ENCODE data around the gene GPSM1. TPM values are rescaled to one million over a fixed set of nuclear protein-coding genes. Genes with fewer than 3 reads are reported as not detected.

Gene GPSM1
- total and polyA plus RNA-seq, 7 experiments from 2014 or later, result 0.87 to 11.5 (median 8.4) TPM

DNA sequence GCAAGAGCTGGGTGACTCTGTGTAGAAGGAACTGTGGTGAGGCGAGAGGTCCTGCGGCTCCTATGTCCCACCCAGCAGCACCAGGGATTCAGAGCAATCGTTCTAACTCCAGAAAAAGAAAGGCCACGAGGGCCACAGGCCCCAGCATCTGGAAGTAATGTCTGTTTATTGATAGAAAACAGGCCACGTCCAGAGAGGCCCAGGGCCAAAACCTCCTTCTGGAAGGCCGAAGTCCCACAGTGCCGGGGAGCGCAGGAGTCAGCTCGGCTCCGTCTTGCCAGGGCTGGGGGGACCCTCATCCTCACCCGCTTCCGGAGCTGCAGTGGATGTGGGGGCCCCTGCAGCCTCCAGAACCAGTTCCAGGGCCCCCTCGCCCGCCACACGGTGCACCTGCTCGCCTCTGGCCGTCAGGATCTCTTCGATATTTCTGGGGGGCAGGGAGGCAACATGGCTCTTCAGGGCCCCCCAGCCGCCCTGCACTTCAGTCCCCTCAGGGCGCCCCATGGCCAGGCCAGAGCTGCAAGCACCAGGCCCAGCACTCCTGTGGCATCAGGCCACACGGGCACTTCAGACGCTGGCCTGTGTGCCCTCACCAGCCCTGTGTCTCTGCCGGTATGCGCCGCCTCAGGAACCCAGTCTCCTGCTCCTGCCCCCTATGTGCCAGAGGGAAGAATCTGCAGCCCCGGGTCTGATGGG is 34.6 kb downstream of the GPSM1 start:
- Histone ChIP-seq H3K4me3 (ENCODE audit: low read length) (no peak overlapping the region), H3K27ac (ENCODE audit: low read depth, low read length) (peak overlapping the region; percentile 75), H3K4me1 (ENCODE audit: control insufficient read depth in 2 of 2, insufficient read depth in 2 of 2, low read length in 2 of 2) (peaks cover 0 to 5% of the 10 kb centered on the region in 2 donors), H3K36me3 (ENCODE audit: control insufficient read depth in 2 of 3, insufficient read depth in 3 of 3, low read length in 3 of 3) (peaks cover 0 to 29% (median 0%) of the 10 kb centered on the region in 3 experiments), H3K27me3 (ENCODE audit: control insufficient read depth in 2 of 2, insufficient read depth in 2 of 2, low read length in 2 of 2) (no peaks in the 10 kb centered on the region), H3K9me3 (ENCODE audit: control insufficient read depth in 2 of 3, low read length in 3 of 3) (no peaks in the 10 kb centered on the region)
- Mint-ChIP-seq H3K9me3 (no peaks in the 10 kb centered on the region), H3K4me3 (peak overlapping the region in 3 of 10 donors; percentile 19 to 79 (median 63)), H3K4me1 (peaks cover 0 to 6% (median 0%) of the 10 kb centered on the region in 7 donors), H3K36me3 (no peaks in the 10 kb centered on the region), H3K27ac (peak overlapping the region in 1 of 9 donors; percentile 75), H3K27me3 (no peaks in the 10 kb centered on the region)
- intact Hi-C loops (cut with micrococcal nuclease), result loop anchor here (2.0 kb wide), 3 partner anchors 253 to 429 kb away; partner anchors contain the start of gene TMEM141 (in 1 of the 2)
- POLR2A ChIA-PET, result interaction anchor here (0.8 to 2.7 kb wide), 2 partner anchors 34 to 547 kb away, joined by 3 to 7 read pairs; partner anchors contain the start of gene GPSM1
- CTCF ChIA-PET, result no interaction called here
- no peak for ATAC-seq
- DNase-seq, result no peak

DNA sequence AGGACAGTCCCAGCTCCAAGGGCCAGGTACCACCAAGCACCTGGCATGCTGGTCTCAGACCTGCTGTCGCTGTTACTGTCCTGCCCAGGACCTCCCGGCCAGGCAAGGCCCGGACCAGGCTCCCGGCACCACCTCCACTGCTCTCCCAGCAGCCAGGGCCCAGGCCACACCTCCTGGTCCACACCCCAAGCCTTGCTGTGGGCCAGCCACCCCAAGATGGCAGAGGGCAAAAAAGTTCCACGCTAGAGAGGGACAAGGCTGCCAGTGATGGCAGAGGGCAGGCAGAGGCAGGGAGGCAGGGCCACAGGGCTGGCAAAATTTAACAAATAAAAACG is 35.1 kb downstream of the GPSM1 start:
- Mint-ChIP-seq H3K4me3 (peak overlapping the region in 9 of 10 donors; percentile 63 to 87 (median 84)), H3K9me3 (no peaks in the 10 kb centered on the region), H3K36me3 (no peaks in the 10 kb centered on the region), H3K27ac (peak overlapping the region in 6 of 9 donors; percentile 62 to 86 (median 67)), H3K4me1 (peaks cover 0 to 6% (median 0%) of the 10 kb centered on the region in 7 donors), H3K27me3 (no peaks in the 10 kb centered on the region)
- intact Hi-C loops (cut with micrococcal nuclease), result loop anchor here (2.0 kb wide), 3 partner anchors 254 to 428 kb away; partner anchors contain the start of gene TMEM141 (in 1 of the 2)
- DNase-seq, result no peak
- ChIA-PET CTCF (interaction anchor here (1.6 kb wide), 1 partner anchor 49 kb away, joined by 4 read pairs; no protein-coding TSS in a partner anchor), POLR2A (interaction anchor here (0.5 to 2.7 kb wide), 10 partner anchors 12 to 546 kb away, joined by 3 to 8 read pairs (median 4); partner anchors contain the start of genes CAMSAP1 and GPSM1)
- no peak overlapping the region for H3K4me3 ChIP-seq (ENCODE audit: low read length)
- peak overlapping the region; percentile 75 for H3K27ac ChIP-seq (ENCODE audit: low read depth, low read length)
- H3K36me3 ChIP-seq (ENCODE audit: control insufficient read depth in 2 of 3, insufficient read depth in 3 of 3, low read length in 3 of 3), result peaks cover 0 to 29% (median 0%) of the 10 kb centered on the region in 3 experiments
- ATAC-seq, result no peak
- H3K27me3 ChIP-seq (ENCODE audit: control insufficient read depth in 2 of 2, insufficient read depth in 2 of 2, low read length in 2 of 2), result no peaks in the 10 kb centered on the region
- H3K9me3 ChIP-seq (ENCODE audit: control insufficient read depth in 2 of 3, low read length in 3 of 3), result no peaks in the 10 kb centered on the region
- H3K4me1 ChIP-seq (ENCODE audit: control insufficient read depth in 2 of 2, insufficient read depth in 2 of 2, low read length in 2 of 2), result peaks cover 0 to 5% of the 10 kb centered on the region in 2 donors

DNA sequence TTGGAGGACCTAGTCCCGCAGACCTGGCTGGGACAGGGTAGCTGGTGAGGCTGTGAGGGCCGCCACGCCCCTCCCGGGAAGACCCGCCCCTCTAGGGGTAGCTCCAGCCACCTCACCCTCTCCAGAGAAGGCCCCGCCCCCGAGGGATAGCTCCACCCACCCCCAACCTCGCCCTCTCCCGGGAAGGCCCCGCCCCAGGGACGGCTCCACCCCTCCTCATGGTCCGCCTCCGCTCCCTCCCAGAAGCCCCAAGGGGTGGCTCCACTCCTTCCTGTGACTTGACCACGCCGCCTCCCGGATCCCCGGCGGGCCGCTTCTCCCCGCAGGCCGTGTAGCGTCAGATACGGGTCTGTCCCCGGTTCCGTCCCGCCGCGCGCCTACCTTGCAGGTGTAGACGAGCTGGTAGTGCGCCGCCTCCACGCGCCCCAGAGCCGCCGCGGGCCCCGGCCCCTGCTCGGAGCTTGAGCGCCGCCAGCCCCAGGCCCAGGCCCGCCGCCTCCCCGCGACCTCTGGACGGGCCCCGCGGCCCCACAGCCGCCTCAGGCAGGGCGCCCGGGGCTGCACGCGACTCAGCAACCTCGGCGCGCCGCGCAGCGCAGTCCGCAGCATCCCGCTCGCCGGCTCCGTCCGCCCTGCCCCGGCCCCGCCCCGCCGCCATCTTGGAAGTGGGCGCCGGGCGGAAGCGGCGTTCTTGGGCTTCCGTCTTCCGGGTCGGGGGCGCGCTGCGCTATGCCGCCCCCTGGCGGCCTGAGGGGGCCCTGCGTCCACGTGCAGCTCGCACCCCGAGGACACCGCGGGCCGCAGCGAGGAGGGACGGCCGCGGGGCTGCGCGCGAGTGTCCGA is 36.0 kb downstream of the GPSM1 start, which contains the start of gene DNLZ:
Gene DNLZ (minus strand): TSS at position 639 of the 843 bp plus-strand sequence. CDS start 30 bp downstream, at position 609.
- H3K4me3 Mint-ChIP-seq, result peak within 1 kb of the TSS; percentile 65 to 88 (median 84)
- H3K36me3 Mint-ChIP-seq, result no peaks in the 10 kb centered on the region
- peak; percentile 93 for ATAC-seq
- peak; percentile 76 to 97 (median 90) for DNase-seq
- peaks cover 0 to 6% (median 0%) of the 10 kb centered on the region in 7 donors for H3K4me1 Mint-ChIP-seq
- no peaks in the 10 kb centered on the region for H3K27me3 Mint-ChIP-seq
- ChIA-PET CTCF (interaction anchor here (0.5 to 1.6 kb wide), 2 partner anchors 50 to 656 kb away, joined by 4 to 8 read pairs; no protein-coding TSS in a partner anchor), POLR2A (interaction anchor here (0.5 to 2.7 kb wide), 14 partner anchors 11 to 1213 kb away, joined by 3 to 8 read pairs (median 4); partner anchors contain the start of genes CAMSAP1 and GPSM1)
- H3K27ac ChIP-seq (ENCODE audit: low read depth, low read length), result peak within 1 kb of the TSS; percentile 75
- no peaks in the 10 kb centered on the region for H3K27me3 ChIP-seq (ENCODE audit: control insufficient read depth in 2 of 2, insufficient read depth in 2 of 2, low read length in 2 of 2)
- peaks cover 0 to 29% (median 0%) of the 10 kb centered on the region in 3 experiments for H3K36me3 ChIP-seq (ENCODE audit: control insufficient read depth in 2 of 3, insufficient read depth in 3 of 3, low read length in 3 of 3)
- H3K9me3 Mint-ChIP-seq, result no peaks in the 10 kb centered on the region
- peaks cover 0 to 5% of the 10 kb centered on the region in 2 donors for H3K4me1 ChIP-seq (ENCODE audit: control insufficient read depth in 2 of 2, insufficient read depth in 2 of 2, low read length in 2 of 2)
- intact Hi-C loops (cut with micrococcal nuclease), result loop anchor here (1.0 to 2.0 kb wide), 18 partner anchors 21 to 456 kb away; partner anchors contain the start of genes CAMSAP1 (in 2 of the 2), SEC16A (in 2 of the 2), SNAPC4 (in 2 of the 2) and TMEM141 (in 2 of the 2)
- no peaks in the 10 kb centered on the region for H3K9me3 ChIP-seq (ENCODE audit: control insufficient read depth in 2 of 3, low read length in 3 of 3)
- H3K27ac Mint-ChIP-seq, result peak within 1 kb of the TSS; percentile 62 to 91 (median 75)
- peak within 1 kb of the TSS; percentile 70 for H3K4me3 ChIP-seq (ENCODE audit: low read length)

DNA sequence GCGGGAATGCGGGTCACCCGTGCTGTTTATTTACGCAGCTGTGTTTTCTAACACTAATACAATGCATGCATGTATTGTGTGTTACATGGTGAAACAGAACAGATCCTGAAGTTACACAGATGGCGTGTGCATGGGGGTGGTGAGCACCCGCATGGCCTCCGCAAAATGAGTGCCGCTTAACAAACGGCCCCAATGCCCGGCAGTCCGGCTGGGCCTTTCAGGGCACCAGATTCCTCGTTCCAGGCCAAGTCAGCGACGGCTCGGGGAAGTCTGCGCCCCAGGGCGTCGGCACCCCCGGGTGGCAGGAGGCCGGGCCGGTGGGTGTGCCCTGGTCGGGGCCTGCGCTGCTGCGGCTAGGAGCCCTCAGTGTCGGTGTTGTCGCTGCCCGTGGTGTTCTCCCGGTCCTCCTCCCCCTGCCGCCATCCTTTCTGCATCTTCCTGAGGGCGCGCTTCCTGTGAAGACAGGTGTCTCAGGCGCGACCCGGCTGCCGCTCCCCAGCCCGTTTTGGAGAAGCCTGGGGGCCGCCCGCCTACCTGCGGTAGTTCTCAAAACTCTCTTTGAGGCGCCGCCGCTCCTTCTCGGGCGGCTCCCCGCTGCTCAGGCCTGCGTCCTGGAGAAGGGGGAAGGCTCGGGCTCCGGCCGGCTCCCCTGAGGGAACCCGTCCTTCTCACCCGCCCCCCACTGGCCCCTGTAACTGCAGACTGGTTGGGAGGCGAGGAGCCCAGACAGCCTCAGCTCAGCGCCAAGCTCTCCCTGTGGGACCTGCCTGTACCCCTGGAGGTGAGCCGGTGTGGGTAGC is 36.8 kb downstream of the GPSM1 start:
- Histone ChIP-seq H3K27me3 (ENCODE audit: control insufficient read depth in 2 of 2, insufficient read depth in 2 of 2, low read length in 2 of 2) (no peaks in the 10 kb centered on the region), H3K36me3 (ENCODE audit: control insufficient read depth in 2 of 3, insufficient read depth in 3 of 3, low read length in 3 of 3) (peaks cover 0 to 22% (median 0%) of the 10 kb centered on the region in 3 experiments), H3K4me1 (ENCODE audit: control insufficient read depth in 2 of 2, insufficient read depth in 2 of 2, low read length in 2 of 2) (peaks cover 0 to 5% of the 10 kb centered on the region in 2 donors), H3K9me3 (ENCODE audit: control insufficient read depth in 2 of 3, low read length in 3 of 3) (no peaks in the 10 kb centered on the region), H3K27ac (ENCODE audit: low read depth, low read length) (no peak overlapping the region), H3K4me3 (ENCODE audit: low read length) (peak overlapping the region; percentile 35)
- Mint-ChIP-seq H3K36me3 (no peaks in the 10 kb centered on the region), H3K27ac (peak overlapping the region in 1 of 9 donors; percentile 67), H3K4me1 (peaks cover 0 to 6% (median 0%) of the 10 kb centered on the region in 7 donors), H3K27me3 (no peaks in the 10 kb centered on the region), H3K9me3 (no peaks in the 10 kb centered on the region), H3K4me3 (peak overlapping the region in 8 of 10 donors; percentile 7 to 87 (median 72))
- ATAC-seq (no peak), DNase-seq (no peak)
- CTCF ChIA-PET, result interaction anchor here (0.5 to 1.6 kb wide), 2 partner anchors 51 to 655 kb away, joined by 4 to 8 read pairs; no protein-coding TSS in a partner anchor
- intact Hi-C loops (cut with micrococcal nuclease), result loop anchor here (1.0 to 2.0 kb wide), 18 partner anchors 21 to 457 kb away; partner anchors contain the start of genes CAMSAP1 (in 2 of the 2), SEC16A (in 2 of the 2), SNAPC4 (in 2 of the 2) and TMEM141 (in 2 of the 2)
- POLR2A ChIA-PET, result interaction anchor here (0.6 to 2.7 kb wide), 11 partner anchors 10 to 1212 kb away, joined by 3 to 8 read pairs (median 4); partner anchors contain the start of gene GPSM1

DNA sequence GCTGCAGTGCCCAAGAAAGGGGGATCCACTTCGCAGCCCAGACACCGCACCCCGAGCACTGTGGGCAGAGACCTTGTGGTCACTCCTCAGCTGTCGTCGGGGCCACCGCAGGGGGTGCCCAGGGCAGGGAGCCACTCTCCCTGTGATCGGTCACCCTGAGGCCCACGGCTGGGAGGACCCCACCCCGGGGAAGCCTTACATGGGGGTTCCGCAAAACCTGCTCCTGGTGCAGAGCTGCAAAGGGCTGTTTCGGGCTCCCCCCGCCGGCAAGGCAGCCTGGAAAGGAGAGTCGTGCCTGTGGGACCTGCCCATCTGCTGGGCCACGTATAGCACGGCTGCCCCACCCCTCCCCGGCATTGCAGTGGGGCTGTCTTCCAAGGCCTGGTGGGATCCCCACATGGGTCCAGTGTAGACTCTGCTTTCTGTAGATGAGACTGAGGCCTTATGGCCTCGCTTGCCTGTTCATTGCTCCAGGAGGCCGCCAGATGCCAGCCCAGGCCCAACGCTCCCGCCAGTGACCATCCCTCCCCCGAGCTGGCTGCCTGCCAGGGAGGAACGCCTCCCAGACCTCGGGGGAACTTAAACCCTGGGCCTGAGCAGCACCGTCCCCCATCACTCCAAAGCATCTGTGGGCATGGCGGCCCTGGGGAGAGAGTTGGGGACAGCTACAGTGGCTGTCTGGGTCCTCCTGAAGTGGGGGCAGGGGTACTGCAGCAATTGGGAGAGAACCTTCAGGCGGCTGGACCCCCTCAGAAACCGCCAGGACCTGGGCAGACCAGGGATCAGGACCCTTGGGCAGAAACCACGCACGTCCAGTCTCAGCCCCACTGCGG is 37.8 kb downstream of the GPSM1 start:
- H3K36me3 Mint-ChIP-seq, result no peaks in the 10 kb centered on the region
- H3K9me3 ChIP-seq (ENCODE audit: control insufficient read depth in 2 of 3, low read length in 3 of 3), result no peaks in the 10 kb centered on the region
- H3K4me1 ChIP-seq (ENCODE audit: control insufficient read depth in 2 of 2, insufficient read depth in 2 of 2, low read length in 2 of 2), result peaks cover 0 to 5% of the 10 kb centered on the region in 2 donors
- no peaks in the 10 kb centered on the region for H3K27me3 Mint-ChIP-seq
- H3K27ac ChIP-seq (ENCODE audit: low read depth, low read length), result no peak overlapping the region
- no peak for DNase-seq
- peaks cover 0 to 13% (median 0%) of the 10 kb centered on the region in 3 experiments for H3K36me3 ChIP-seq (ENCODE audit: control insufficient read depth in 2 of 3, insufficient read depth in 3 of 3, low read length in 3 of 3)
- no peaks in the 10 kb centered on the region for H3K27me3 ChIP-seq (ENCODE audit: control insufficient read depth in 2 of 2, insufficient read depth in 2 of 2, low read length in 2 of 2)
- ChIA-PET CTCF (no interaction called here), POLR2A (no interaction called here)
- intact Hi-C loops (cut with micrococcal nuclease), result no loop called here
- H3K4me3 Mint-ChIP-seq, result peak overlapping the region in 1 of 10 donors; percentile 52
- no peak for ATAC-seq
- no peak overlapping the region for H3K4me3 ChIP-seq (ENCODE audit: low read length)
- H3K9me3 Mint-ChIP-seq, result no peaks in the 10 kb centered on the region
- no peak overlapping the region for H3K27ac Mint-ChIP-seq
- H3K4me1 Mint-ChIP-seq, result peaks cover 0 to 6% (median 0%) of the 10 kb centered on the region in 7 donors
